Fibroblast of pulmonary artery (primary cell): ENCODE results near the gene ASAH2.
"Not testable (repeated sequence)": the region's sequence is repeated elsewhere in the genome, so short reads cannot be mapped to it uniquely, and the experiment has no call there.

Experiments used
- DNase-seq: peaks from one replicate; pipeline ENCODE4 v3.0.0-alpha.2; 2010; ENCODE audit warnings: low read depth
- H3K4me3 ChIP-seq: replicated peaks from 2 replicates; pipeline ENCODE4 v1.5.1; 2011; ENCODE audit warnings: low read depth, mild to moderate bottlenecking, control low read depth, low read length, moderate library complexity
- CTCF ChIP-seq: IDR thresholded peaks from 2 replicates; pipeline ENCODE4 v1.5.1; 2011; ENCODE audit warnings: mild to moderate bottlenecking, control low read depth, low read length, inconsistent platforms; ENCODE audit errors: missing control alignments

The ASAH2 gene

GRCh38 chr10:50279489-50279888 lies 28.2 kb upstream of the ASAH2 start:
- no peak for TF ChIP-seq CTCF
- DNase-seq, result no peak
- H3K4me3 ChIP-seq, result no peak overlapping the region

GRCh38 chr10:50275650-50276235 lies 24.4 kb upstream of the ASAH2 start:
- H3K4me3 ChIP-seq, result no peak overlapping the region
- peak; percentile 31 for DNase-seq
- TF ChIP-seq CTCF, result peak; percentile 64

- no peak for DNase-seq
- H3K4me3 ChIP-seq, result no peak overlapping the region
- no peak for TF ChIP-seq CTCF
Measured at GRCh38 chr10:50272531-50272930, 21.2 kb upstream of the ASAH2 start.

GRCh38 chr10:50271564-50272250 lies 20.4 kb upstream of the ASAH2 start:
- H3K4me3 ChIP-seq, result no peak overlapping the region
- TF ChIP-seq CTCF, result no peak
- no peak for DNase-seq

GRCh38 chr10:50267877-50268276 lies 16.6 kb upstream of the ASAH2 start:
- H3K4me3 ChIP-seq, DNase-seq: not testable (repeated sequence)

GRCh38 chr10:50262625-50263024 lies 11.3 kb upstream of the ASAH2 start:
- not testable (repeated sequence) for DNase-seq, H3K4me3 ChIP-seq

GRCh38 chr10:50260791-50261281 lies 9.5 kb upstream of the ASAH2 start:
- H3K4me3 ChIP-seq, result no peak overlapping the region
- DNase-seq, result no peak
- TF ChIP-seq CTCF, result no peak

- TF ChIP-seq CTCF, result no peak
- no peak for DNase-seq
- no peak overlapping the region for H3K4me3 ChIP-seq
Measured at GRCh38 chr10:50254479-50254878, 3.2 kb upstream of the ASAH2 start.
